SJSA1 (cell line): ENCODE data around the gene CAND2. TPM values are rescaled to one million over a fixed set of nuclear protein-coding genes. Genes with fewer than 3 reads are reported as not detected.
A peak's percentile ranks its signal among the peaks of the same experiment; 100 is the strongest.

Source experiments
- DNase-seq, 2 experiments: peaks; one replicate each; pipeline ENCODE4 v3.0.0-alpha.2; 2015 to 2020; ENCODE audit warnings: low spot score in 2 of 2, low read depth in 1 of 2
- H3K27ac ChIP-seq: fragments of 250-450 bp; sonication (Bioruptor Pico); 2 replicates; pipeline ENCODE4 v1.5.1; 2020; ENCODE audit warnings: mild to moderate bottlenecking, moderate library complexity
- H3K27me3 ChIP-seq: fragments of 250-450 bp; sonication (Bioruptor Pico); replicated peaks from 2 replicates; pipeline ENCODE4 v1.5.1; 2020; ENCODE audit warnings: mild to moderate bottlenecking, moderate library complexity
- H3K36me3 ChIP-seq: fragments of 250-450 bp; sonication (Bioruptor Pico); 2 replicates; pipeline ENCODE4 v1.5.1; 2020; ENCODE audit warnings: mild to moderate bottlenecking
- H3K4me1 ChIP-seq: fragments of 250-450 bp; sonication (Bioruptor Pico); replicated peaks from 2 replicates; pipeline ENCODE4 v1.6.1; 2021; ENCODE audit warnings: mild to moderate bottlenecking
- H3K4me3 ChIP-seq: fragments of 250-450 bp; sonication (Bioruptor Pico); 2 replicates; pipeline ENCODE4 v1.5.1; 2020; ENCODE audit warnings: mild to moderate bottlenecking
- H3K9me3 ChIP-seq: fragments of 250-450 bp; sonication (Bioruptor Pico); replicated peaks from 2 replicates; pipeline ENCODE4 v1.5.1; 2020; ENCODE audit warnings: mild to moderate bottlenecking
- total RNA-seq: library from RNA; depleted of rRNA; stranded (reverse); fragments of >200 nt; shearing (Covaris generic); gene quantifications from 2 replicates; pipeline ENCODE4 v1.2.3, GENCODE V29; 2014

The CAND2 gene
- total RNA-seq, 1 experiment from 2014 or later, result 0.87 TPM

DNA sequence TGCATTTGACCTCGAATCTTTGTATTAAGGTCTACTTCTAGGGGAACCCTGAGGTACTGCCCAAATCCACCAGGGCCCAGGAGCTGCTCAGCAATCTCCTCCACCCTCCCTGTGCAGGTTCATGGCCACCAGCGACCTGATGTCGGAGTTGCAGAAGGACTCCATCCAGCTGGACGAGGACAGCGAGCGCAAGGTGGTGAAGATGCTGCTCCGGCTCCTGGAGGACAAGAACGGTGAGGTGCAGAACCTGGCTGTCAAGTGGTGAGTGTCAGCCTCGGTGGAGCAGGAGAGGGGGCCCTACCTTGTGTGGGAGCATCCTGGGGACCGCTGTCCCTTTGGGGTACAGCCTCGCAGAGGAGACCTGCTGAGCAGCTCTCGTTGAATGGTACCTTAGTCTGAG lies 6.9 kb downstream of the CAND2 start:
- Histone ChIP-seq H3K36me3 (no peaks in the 10 kb centered on the region), H3K9me3 (no peaks in the 10 kb centered on the region), H3K4me3 (no peak overlapping the region), H3K27me3 (no peaks in the 10 kb centered on the region), H3K4me1 (no peaks in the 10 kb centered on the region), H3K27ac (no peak overlapping the region)
- DNase-seq, result no peak

DNA sequence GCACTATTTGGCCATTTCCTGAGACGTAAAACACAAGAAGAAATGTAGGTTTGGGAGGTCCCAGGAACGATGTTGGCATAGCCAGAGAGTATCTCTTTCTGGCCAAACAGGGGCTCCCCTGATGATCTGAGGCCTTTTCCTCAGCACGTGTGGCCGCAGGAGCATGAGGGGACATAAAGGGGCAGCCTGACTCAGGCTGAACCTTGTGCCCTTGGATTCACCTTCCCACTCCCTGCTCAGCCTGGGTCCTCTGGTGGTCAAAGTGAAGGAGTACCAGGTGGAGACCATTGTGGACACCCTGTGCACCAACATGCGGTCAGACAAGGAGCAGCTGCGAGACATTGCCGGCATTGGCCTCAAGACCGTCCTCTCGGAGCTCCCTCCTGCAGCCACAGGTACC lies 10.6 kb downstream of the CAND2 start:
- no peak overlapping the region for H3K27ac ChIP-seq
- peaks cover 6% of the 10 kb centered on the region; the same call in 1 of the 2 replicates for H3K4me1 ChIP-seq
- H3K4me3 ChIP-seq, result no peak overlapping the region
- H3K27me3 ChIP-seq, result no peaks in the 10 kb centered on the region
- no peaks in the 10 kb centered on the region for H3K36me3 ChIP-seq
- no peak for DNase-seq
- no peaks in the 10 kb centered on the region for H3K9me3 ChIP-seq

DNA sequence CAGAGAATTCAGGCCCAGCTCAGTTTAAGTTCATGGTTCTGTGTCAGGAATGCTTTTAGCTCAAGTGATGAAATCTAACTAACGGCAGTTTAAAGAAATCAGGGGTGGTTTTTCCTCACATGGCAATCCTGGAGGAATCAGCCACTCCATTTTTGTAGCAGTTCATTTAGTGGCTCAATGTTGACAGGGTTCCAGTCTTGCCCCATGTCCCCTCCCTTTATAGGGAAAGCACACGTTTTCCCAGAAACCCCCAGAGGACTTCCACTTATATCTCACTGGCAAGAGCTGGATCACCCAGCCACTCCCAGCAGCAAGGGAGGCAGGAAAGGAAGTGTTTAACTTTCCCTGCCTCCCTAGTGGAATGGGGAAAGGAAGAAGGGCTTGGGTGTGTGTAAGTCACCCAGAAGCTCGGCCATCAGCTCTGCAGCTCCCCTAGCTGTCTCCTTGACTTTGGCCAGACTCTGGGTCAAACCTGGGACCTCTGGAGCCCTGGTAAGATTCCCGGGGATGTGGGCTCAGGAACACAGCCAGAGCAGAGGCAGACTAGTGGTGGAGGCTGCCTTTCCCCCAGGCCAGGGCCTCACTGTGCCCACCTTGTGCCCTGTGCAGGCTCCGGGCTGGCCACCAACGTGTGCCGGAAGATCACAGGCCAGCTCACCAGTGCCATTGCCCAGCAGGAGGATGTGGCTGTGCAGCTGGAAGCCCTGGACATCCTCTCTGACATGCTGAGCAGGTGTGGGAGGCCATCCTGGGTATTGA lies 11.3 kb downstream of the CAND2 start:
- no peak for DNase-seq
- H3K4me1 ChIP-seq, result peaks cover 6% of the 10 kb centered on the region; the same call in 1 of the 2 replicates

DNA sequence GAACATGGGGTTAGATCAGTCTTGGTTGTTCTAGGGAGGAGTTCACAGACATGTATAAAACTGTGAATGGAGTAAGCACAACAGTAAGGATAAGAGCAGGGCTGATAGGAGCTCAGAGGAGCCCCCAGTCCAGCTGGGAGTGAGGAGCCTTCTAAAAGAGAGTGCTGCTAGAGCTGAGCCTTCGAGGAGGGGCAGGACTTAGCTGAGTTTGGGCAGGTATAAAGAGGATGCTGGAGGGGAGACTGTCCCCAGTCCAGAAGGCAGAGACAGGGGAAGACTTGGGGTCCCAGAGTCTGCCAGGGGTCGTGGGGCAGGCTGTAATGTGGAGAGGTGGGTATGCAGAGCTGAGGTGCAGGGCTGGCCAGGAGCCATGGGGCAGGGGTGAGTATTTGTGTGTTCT lies 12.1 kb downstream of the CAND2 start:
- no peak for DNase-seq
- no peaks in the 10 kb centered on the region for H3K27me3 ChIP-seq
- H3K27ac ChIP-seq, result no peak overlapping the region
- peaks cover 6% of the 10 kb centered on the region; the same call in 1 of the 2 replicates for H3K4me1 ChIP-seq
- H3K9me3 ChIP-seq, result no peaks in the 10 kb centered on the region
- no peak overlapping the region for H3K4me3 ChIP-seq
- H3K36me3 ChIP-seq, result no peaks in the 10 kb centered on the region

More for the DNA sequence above, 11.3 kb downstream of the CAND2 start:
- Histone ChIP-seq H3K4me3 (no peak overlapping the region), H3K27ac (no peak overlapping the region), H3K9me3 (no peaks in the 10 kb centered on the region), H3K36me3 (no peaks in the 10 kb centered on the region), H3K27me3 (no peaks in the 10 kb centered on the region)

DNA sequence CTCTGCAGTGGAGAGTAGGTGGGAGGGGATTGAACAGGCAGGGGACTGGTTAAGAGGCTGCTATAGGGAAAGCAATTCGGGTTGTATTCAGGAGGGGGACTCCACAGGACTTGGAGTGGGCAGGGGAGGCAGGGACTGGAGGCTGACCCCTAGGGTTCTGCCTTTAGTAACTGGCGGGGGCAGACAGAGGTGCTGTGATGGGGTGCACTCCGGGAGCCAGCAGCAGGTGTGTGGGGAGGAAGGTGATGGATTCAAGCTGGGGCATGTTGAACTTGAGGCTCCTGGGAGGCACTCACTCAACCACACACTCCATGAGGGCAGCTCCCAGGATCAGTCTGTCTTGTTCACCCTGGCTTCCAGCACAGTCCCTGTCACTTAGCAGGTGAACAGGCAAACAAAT lies 12.5 kb downstream of the CAND2 start:
- DNase-seq, result no peak
- H3K27ac ChIP-seq, result no peak overlapping the region
- no peak overlapping the region for H3K4me3 ChIP-seq
- H3K9me3 ChIP-seq, result no peaks in the 10 kb centered on the region
- peaks cover 6% of the 10 kb centered on the region; the same call in 1 of the 2 replicates for H3K4me1 ChIP-seq
- H3K27me3 ChIP-seq, result no peaks in the 10 kb centered on the region
- no peaks in the 10 kb centered on the region for H3K36me3 ChIP-seq

DNA sequence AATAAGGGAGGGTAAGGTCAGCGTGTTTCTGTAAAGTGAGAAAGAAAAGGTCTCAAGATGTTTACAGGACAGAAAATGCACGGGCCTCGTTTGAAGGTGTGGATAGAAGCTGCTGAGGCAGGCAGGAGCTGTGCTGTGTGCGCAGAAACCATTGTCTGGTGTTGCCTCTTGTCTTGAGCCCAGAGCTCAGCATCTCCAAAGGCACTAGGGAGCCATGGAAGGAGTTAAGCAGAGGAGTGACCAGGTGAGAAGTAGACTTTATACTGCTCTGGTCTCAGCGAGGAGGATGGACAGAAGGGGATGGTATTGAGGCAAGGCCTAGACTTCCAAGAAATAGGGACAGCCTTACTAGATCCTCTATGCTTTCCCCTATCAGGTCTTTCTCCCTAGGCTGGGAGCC lies 13.0 kb downstream of the CAND2 start:
- no peak overlapping the region for H3K27ac ChIP-seq
- DNase-seq, result no peak
- no peaks in the 10 kb centered on the region for H3K9me3 ChIP-seq
- no peaks in the 10 kb centered on the region for H3K36me3 ChIP-seq
- H3K27me3 ChIP-seq, result no peaks in the 10 kb centered on the region
- H3K4me1 ChIP-seq, result peaks cover 6% of the 10 kb centered on the region; the same call in 1 of the 2 replicates
- H3K4me3 ChIP-seq, result peak overlapping the region; percentile 43

DNA sequence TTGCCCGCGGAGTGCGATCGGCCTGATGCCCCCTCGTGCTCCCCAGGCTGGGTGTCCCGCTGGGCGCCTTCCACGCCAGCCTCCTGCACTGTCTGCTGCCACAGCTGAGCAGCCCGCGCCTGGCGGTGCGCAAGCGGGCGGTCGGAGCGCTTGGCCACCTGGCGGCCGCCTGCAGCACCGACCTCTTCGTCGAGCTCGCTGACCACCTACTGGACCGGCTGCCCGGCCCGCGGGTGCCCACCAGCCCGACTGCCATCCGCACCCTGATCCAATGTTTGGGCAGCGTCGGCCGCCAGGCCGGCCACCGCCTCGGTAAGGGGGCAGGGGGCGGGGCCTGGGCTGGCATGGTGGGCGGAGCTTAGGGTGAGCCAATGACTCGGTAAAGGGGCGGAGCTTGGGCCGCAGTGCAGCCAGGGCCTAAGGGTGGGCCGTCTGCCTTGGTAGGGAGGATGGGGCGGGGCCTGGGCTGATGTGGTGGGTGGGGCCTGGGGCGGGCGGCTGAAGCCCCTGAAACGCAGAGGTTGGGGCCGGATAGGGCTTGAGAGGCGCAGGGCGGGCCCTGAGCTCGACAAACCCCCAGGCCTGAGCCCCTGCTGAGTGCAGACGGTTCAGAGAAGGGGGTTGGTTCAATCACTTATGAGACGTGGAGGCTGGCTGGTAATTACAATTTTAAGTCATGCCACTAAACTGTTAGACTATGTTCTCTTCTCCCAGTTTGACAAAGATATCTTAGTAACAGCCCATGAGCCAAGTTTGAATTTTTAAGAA lies 13.7 kb downstream of the CAND2 start:
- DNase-seq, result peak; percentile 70 to 89

DNA sequence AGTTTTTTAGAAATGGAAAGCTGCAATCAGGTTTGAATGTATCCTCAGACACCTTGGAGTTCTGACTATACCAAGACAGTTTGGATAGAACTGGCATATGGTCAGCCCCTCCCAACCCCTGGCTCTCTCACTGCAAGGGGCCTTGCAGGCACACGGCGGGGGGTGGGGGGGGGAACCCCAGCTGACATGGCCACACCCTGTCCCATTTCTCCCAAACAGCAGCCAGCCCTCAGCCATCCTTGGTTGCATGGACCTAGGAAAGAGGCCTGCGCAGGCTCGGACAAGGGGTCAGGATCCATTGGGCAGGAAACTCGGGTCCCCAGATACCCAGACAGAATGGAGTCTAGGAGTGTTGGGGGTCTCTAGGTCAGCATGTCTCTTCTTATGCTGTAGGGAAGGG lies 14.5 kb downstream of the CAND2 start:
- H3K4me3 ChIP-seq, result no peak overlapping the region
- no peak for DNase-seq
- H3K9me3 ChIP-seq, result no peaks in the 10 kb centered on the region
- H3K27ac ChIP-seq, result no peak overlapping the region
- peaks cover 6% of the 10 kb centered on the region; the same call in 1 of the 2 replicates for H3K4me1 ChIP-seq
- H3K27me3 ChIP-seq, result no peaks in the 10 kb centered on the region
- H3K36me3 ChIP-seq, result no peaks in the 10 kb centered on the region

More for the DNA sequence above, 13.7 kb downstream of the CAND2 start:
- Histone ChIP-seq H3K4me3 (peak overlapping the region; percentile 43), H3K27ac (no peak overlapping the region), H3K36me3 (no peaks in the 10 kb centered on the region), H3K4me1 (peaks cover 6% of the 10 kb centered on the region; the same call in 1 of the 2 replicates), H3K27me3 (no peaks in the 10 kb centered on the region), H3K9me3 (no peaks in the 10 kb centered on the region)

DNA sequence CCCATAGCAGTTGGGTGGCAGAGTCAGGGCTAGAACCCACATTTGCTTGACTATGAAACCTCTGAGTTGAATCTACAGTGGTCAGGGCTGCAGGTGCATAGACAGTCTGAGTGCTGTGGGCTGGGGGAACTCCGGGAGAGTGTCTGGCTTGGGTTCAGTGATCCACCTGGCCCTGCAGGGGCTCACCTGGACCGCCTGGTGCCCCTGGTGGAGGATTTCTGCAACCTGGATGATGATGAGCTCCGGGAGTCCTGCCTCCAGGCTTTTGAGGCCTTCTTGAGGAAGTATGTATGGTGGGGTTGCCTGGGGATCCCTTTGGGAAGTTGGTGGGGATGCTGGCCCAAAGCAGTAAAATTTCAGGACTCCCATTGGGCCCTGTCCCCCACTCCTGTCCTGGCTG lies 16.3 kb downstream of the CAND2 start:
- H3K4me1 ChIP-seq, result peaks cover 6% of the 10 kb centered on the region; the same call in 1 of the 2 replicates
- DNase-seq, result no peak

DNA sequence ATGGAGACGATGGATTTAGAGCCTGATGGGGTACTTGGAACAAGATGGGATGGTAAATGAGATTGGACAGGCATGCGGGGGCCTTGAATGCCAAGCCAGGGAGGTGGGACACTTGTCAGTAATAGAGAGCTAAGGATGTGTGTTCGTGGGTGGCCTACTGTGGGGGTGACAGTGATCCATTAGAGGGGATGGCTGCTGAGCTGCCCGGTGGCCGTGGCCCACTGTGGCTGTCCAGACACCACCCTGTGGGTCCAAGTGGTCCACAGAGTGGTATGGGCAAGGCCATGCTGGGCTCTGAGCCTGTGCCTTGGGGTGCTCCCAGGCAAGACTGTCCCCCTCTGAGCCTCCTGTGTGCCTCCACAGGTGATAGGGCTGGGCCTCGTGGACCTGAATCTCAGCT lies 17.5 kb downstream of the CAND2 start:
- Histone ChIP-seq H3K27me3 (no peaks in the 10 kb centered on the region), H3K36me3 (no peaks in the 10 kb centered on the region), H3K4me3 (no peak overlapping the region), H3K4me1 (peaks cover 6% of the 10 kb centered on the region; the same call in 1 of the 2 replicates), H3K27ac (no peak overlapping the region), H3K9me3 (no peaks in the 10 kb centered on the region)
- no peak for DNase-seq

More for the DNA sequence above, 16.3 kb downstream of the CAND2 start:
- Histone ChIP-seq H3K36me3 (no peaks in the 10 kb centered on the region), H3K27ac (no peak overlapping the region), H3K27me3 (no peaks in the 10 kb centered on the region), H3K9me3 (no peaks in the 10 kb centered on the region), H3K4me3 (no peak overlapping the region)

DNA sequence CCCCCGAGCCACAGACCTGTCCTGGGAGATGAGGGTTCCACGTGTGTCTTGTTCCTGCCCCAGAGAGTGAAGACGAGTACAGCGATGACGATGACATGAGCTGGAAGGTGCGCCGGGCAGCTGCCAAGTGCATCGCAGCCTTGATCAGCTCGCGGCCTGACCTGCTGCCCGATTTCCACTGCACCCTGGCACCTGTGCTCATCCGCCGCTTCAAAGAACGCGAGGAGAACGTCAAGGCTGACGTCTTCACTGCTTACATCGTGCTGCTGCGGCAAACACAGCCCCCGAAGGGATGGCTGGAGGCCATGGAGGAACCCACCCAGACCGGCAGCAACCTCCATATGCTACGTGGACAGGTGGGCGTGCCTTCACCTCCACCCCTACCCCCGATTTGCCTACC lies 18.6 kb downstream of the CAND2 start:
- H3K9me3 ChIP-seq, result no peaks in the 10 kb centered on the region
- H3K27ac ChIP-seq, result no peak overlapping the region
- peaks cover under 1% of the 10 kb centered on the region; the same call in 1 of the 2 replicates for H3K4me1 ChIP-seq
- no peak overlapping the region for H3K4me3 ChIP-seq
- no peak for DNase-seq
- H3K27me3 ChIP-seq, result no peaks in the 10 kb centered on the region
- no peaks in the 10 kb centered on the region for H3K36me3 ChIP-seq

DNA sequence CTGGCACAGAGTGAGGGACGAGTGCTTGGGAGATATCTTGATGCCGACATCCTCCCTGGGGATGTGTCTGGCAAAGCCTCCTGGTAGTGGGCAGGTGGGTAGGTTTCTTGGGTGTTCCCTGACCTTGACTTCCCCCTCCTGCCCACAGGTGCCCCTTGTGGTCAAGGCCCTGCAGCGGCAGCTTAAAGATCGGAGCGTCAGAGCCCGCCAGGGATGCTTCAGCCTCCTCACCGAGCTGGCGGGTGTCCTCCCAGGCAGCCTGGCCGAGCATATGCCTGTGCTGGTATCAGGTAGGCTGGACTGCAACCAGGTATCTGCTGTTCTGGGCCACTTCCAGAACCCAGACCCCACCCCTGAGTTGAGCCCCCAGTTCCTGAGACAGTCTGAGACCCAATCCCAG lies 19.2 kb downstream of the CAND2 start:
- no peaks in the 10 kb centered on the region for H3K9me3 ChIP-seq
- H3K4me3 ChIP-seq, result no peak overlapping the region
- H3K36me3 ChIP-seq, result no peaks in the 10 kb centered on the region
- H3K4me1 ChIP-seq, result no peaks in the 10 kb centered on the region
- H3K27me3 ChIP-seq, result no peaks in the 10 kb centered on the region
- no peak overlapping the region for H3K27ac ChIP-seq
- DNase-seq, result no peak

DNA sequence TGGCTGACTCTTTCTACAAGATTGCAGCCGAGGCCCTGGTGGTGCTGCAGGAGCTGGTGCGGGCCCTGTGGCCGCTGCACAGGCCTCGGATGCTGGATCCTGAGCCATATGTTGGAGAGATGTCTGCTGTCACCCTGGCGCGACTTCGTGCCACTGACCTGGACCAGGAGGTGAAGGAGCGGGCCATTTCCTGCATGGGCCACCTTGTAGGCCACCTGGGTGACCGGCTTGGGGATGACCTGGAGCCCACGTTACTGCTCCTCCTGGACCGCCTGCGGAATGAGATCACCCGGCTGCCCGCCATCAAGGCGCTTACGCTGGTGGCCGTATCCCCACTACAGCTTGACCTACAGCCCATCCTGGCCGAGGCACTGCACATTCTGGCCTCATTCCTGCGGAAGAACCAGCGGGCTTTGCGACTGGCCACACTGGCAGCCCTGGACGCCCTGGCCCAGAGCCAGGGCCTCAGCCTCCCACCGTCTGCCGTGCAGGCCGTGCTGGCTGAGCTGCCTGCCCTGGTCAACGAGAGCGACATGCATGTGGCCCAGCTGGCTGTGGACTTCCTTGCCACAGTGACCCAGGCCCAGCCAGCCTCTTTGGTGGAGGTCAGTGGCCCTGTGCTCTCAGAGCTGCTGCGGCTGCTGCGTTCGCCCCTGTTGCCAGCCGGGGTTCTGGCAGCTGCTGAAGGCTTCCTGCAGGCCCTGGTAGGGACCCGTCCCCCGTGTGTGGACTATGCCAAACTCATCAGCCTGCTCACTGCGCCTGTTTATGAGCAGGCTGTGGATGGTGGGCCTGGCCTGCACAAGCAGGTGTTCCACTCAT lies 20.3 kb downstream of the CAND2 start:
- no peak overlapping the region for H3K27ac ChIP-seq

More for the DNA sequence above, 20.3 kb downstream of the CAND2 start:
- no peak for DNase-seq
- Histone ChIP-seq H3K27me3 (no peaks in the 10 kb centered on the region), H3K36me3 (no peaks in the 10 kb centered on the region), H3K4me3 (no peak overlapping the region), H3K4me1 (no peaks in the 10 kb centered on the region), H3K9me3 (no peaks in the 10 kb centered on the region)
